K562 (cell line): Measurements from ENCODE around the gene BET1L. TPM values are rescaled to one million over a fixed set of nuclear protein-coding genes. Genes with fewer than 3 reads are reported as not detected.

Source experiments
- ATF3 ChIP-seq, 2 experiments: fragments of 450-650 bp in 1 of 2; sonication (generic) in 1 of 2; formaldehyde crosslinking in 1 of 2; IDR thresholded peaks in 1 of 2; conservative IDR thresholded peaks in 1 of 2; 2 replicates each; pipeline versions ENCODE4 v1.6.1 to v1.8.1; 2016 to 2023; ENCODE audit warnings: mild to moderate bottlenecking in 2 of 2, moderate library complexity in 2 of 2, inconsistent platforms in 1 of 2, missing genetic modification reagents in 1 of 2
- BACH1 ChIP-seq: fragments of 200-800 bp; sonication (Bioruptor generic); IDR thresholded peaks from 2 replicates; pipeline ENCODE4 v1.6.1; 2016; ENCODE audit warnings: missing genetic modification characterization, missing compliant biosample characterization
- CCAR2 ChIP-seq: fragments of 200-400 bp; formaldehyde crosslinking; IDR thresholded peaks from 2 replicates; pipeline ENCODE4 v1.6.1; 2017; ENCODE audit warnings: mild to moderate bottlenecking, low read depth, low read length
- GABPB1 ChIP-seq: sonication (generic); formaldehyde crosslinking; IDR thresholded peaks from 2 replicates; pipeline ENCODE4 v1.8.0; 2022; ENCODE audit warnings: mild to moderate bottlenecking, missing genetic modification reagents
- KAT7 ChIP-seq: sonication (generic); formaldehyde crosslinking; IDR thresholded peaks from 2 replicates; pipeline ENCODE4 v1.8.0; 2022; ENCODE audit warnings: missing genetic modification reagents, mild to moderate bottlenecking, borderline replicate concordance
- KDM5B ChIP-seq: fragments of 200-600 bp; sonication (generic); IDR thresholded peaks from 2 replicates; pipeline ENCODE4 v1.6.1; 2012; ENCODE audit warnings: low read depth, mild to moderate bottlenecking, moderate library complexity, low read length, control low read depth, inconsistent platforms; ENCODE audit not compliant: insufficient replicate concordance
- SIX5 ChIP-seq, 2 experiments: IDR thresholded peaks; 2 replicates each; pipeline ENCODE4 v1.6.1; 2011; ENCODE audit warnings: low read length in 2 of 2, borderline replicate concordance in 1 of 2, low read depth in 1 of 2, mild to moderate bottlenecking in 1 of 2, moderate library complexity in 1 of 2; ENCODE audit not compliant: insufficient read depth in 1 of 2
- U2AF2 ChIP-seq: fragments of 200-400 bp; formaldehyde crosslinking; optimal IDR thresholded peaks from 2 replicates; pipeline ENCODE3; 2017; ENCODE audit warnings: low read depth, mild to moderate bottlenecking, low read length
- ZBTB40 ChIP-seq, 2 experiments: fragments of 450-650 bp in 1 of 2; sonication (generic) in 1 of 2; formaldehyde crosslinking in 1 of 2; IDR thresholded peaks; 2 replicates each; pipeline versions ENCODE4 v1.7.1 to v1.9.0; 2016 to 2022; ENCODE audit warnings: inconsistent platforms in 1 of 2, mild to moderate bottlenecking in 1 of 2, missing genetic modification reagents in 1 of 2
- ZHX1 ChIP-seq: fragments of 150-350 bp; conservative IDR thresholded peaks from 2 replicates; pipeline ENCODE4 v1.6.1; 2014; ENCODE audit warnings: low read length
- polyA plus RNA-seq, 8 experiments: library from polyadenylated mRNA; depleted of rRNA in 4 of 8; stranded (reverse) in 5 of 8; unstranded in 3 of 8; fragments of >200 nt; fragmentation: Nextera tagmentation in 2 of 8; fragmentation: Illumina TruSeq in 1 of 8; extraction: Ambion mirVana in 2 of 8; extraction: Trizol in 1 of 8; gene quantifications; 2 replicates each; pipeline versions ENCODE4 v1.2.1 to v1.2.3, GENCODE V29; 2011 to 2014; ENCODE audit warnings: inconsistent platforms in 1 of 8, missing spikeins in 1 of 8
- total RNA-seq, 7 experiments: library from RNA; depleted of rRNA in 6 of 7; stranded (reverse); fragments of >200 nt in 6 of 7; fragmentation: Illumina TruSeq in 2 of 7; extraction: Trizol in 2 of 7; gene quantifications; 2 replicates each; pipeline versions ENCODE4 v1.2.1 to v1.2.3, GENCODE V29; 2011 to 2021; ENCODE audit warnings: low replicate concordance in 1 of 7

BET1L gene
- total and polyA plus RNA-seq, 9 of the 15 experiments (the other 6 are each of a cell fraction or from before 2014, with no cell fraction given), result 9.9 to 69.1 (median 19.9) TPM

GRCh38 chr11:207208-207862 is at the start of gene BET1L, which contains the start of gene RIC8A (continued):
- TF ChIP-seq GABPB1 (CRISPR knock-in tag) (peak; percentile 96), KDM5B (peak; percentile 86), ZHX1 (no peak), KAT7 (CRISPR knock-in tag) (peak; percentile 82; the same call in 1 of the 2 replicates), BACH1 (tag) (no peak), ZBTB40 (IDR thresholded peaks at IDR 0.05) (peak; percentile 96), ZBTB40 (CRISPR knock-in tag; IDR thresholded peaks at IDR 0.05) (no peak), SIX5 (IDR thresholded peaks at IDR 0.05; ENCODE audit: borderline replicate concordance in 1 of 2, insufficient read depth in 1 of 2, low read depth in 1 of 2, low read length in 2 of 2) (no peak; a peak in 1 of 4 replicates), U2AF2 (no peak), CCAR2 (no peak), ATF3 (IDR thresholded peaks at IDR 0.05) (no peak), ATF3 (CRISPR knock-in tag; conservative IDR thresholded peaks at IDR 0.05) (peak; percentile 45; the same call in 1 of the 2 replicates)
